NCI-H2107 treated with DMSO at 0.1 percent for 48 hours (cell line): ENCODE results near the gene CDH13.

Experiments
- DNase-seq: peaks from one replicate; lab custom pipeline; 2025; ENCODE audit not compliant: unreplicated experiment; lab: John Stamatoyannopoulos, UW

Gene CDH13

GRCh38 chr16:83102336-83102735 is 475.6 kb downstream of the CDH13 start:
- DNase-seq, result no peak

- no peak for DNase-seq
Observed at GRCh38 chr16:83105279-83106077, 478.7 kb downstream of the CDH13 start.

DNA sequence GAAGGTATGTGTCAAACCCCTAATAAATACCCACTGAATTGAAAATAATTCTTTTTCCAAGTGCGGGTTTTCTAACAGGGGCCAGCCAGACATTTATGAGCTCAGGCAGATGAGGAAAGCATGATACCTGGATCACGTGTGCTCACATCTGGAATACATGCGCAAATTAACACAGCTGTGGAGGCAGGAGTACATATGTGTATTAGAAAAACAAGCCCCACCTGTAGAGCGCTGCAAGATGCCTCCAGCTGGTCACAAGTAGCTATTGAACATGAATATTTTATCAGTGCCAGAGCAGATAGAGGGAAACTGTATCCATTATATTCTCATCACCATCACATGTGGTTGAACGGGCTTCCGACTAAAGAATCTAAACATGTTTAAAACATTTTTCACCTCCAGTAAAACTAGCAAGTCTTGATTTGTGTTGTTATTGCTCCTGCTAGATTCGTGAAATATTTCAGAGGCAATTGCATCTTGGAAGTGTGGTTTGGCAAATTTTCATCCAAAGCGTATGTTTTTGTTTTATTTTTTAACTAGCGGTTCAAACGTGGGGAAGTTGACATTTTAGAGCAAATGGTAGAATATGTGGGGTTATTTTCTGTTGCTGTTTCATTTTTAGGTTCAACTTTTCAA is 482.8 kb downstream of the CDH13 start:
- no peak for DNase-seq

DNA sequence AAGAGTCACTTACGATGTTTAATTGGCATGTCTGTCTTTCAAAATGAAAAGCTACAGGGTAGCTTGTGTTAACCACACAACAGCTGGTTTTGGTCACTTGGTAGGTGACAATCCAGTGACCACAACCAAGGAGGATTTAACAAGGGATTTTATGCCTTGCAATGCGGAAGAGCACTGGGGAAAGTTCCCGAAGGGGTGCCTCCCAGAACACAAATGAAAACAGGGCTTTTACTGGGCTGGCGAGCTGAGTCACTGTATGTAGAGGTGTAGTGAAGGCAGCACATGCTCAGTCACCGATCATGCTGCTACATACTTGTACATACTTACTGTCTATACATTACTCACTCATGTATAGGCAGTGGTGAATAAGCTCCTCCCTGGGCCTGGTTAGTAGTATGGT is 483.5 kb downstream of the CDH13 start:
- DNase-seq, result no peak

DNA sequence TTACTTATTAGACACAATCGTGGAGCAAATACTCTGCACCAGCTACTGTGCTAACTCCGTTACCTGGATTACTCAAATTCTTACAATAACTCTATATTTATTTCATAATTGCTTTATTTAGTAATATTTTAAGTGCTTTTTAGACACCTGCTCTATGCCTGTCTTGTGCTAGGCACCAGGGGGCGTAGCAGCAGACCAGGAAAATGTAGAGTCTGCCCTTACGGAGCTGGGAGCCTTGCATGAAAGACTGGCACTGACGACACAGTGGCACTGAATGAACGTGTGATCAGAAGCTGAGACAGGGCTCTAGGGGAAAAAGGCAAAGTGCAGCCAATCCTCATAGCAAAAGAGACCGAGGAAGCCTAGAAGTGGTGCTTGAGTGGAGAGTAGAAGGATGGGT is 486.5 kb downstream of the CDH13 start:
- no peak for DNase-seq

DNA sequence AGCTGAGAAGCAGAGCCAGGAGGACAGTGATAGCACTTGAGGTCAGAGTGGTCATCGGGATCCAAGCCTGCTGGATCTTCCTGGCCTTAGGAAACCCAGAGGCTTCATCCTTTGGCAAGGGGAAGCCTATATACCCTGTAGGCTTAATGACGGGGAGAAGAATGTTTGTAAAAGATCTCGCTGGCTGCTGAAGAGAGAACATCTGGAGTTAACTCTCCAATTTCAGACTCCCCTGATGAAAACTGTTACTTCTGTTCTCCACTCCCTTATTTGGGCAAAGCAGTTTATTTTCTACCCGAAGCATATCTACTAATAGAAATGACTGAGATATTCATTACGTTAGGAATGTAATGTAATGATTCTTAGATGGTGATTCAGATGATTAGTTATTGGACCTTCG is 487.0 kb downstream of the CDH13 start:
- no peak for DNase-seq

- no peak for DNase-seq
Observed at GRCh38 chr16:83115491-83116232, 488.9 kb downstream of the CDH13 start.

GRCh38 chr16:83116274-83116892 is 489.6 kb downstream of the CDH13 start:
- DNase-seq, result no peak

- DNase-seq, result no peak
Observed at GRCh38 chr16:83117810-83118209, 491.0 kb downstream of the CDH13 start.

DNA sequence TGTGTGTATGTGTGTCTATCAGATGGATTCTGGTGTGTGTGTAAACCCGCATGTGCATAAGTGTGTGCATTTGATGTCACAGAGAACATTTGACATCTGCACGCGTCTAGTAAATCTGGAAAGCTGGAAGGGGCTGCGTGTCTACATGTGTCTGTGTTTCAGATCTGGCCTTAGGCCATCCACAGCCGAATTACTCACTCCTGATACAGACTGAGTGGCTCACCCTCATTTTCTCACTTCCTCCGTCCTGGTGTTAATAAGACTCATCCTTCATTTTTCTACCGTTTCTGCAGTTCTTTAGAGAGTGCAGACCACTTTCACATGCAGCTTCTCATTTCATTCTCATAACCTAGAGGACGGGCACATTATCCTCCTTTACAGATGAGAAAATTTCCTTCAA is 491.6 kb downstream of the CDH13 start:
- no peak for DNase-seq

- no peak for DNase-seq
Observed at GRCh38 chr16:83125999-83126568, 499.3 kb downstream of the CDH13 start.

DNA sequence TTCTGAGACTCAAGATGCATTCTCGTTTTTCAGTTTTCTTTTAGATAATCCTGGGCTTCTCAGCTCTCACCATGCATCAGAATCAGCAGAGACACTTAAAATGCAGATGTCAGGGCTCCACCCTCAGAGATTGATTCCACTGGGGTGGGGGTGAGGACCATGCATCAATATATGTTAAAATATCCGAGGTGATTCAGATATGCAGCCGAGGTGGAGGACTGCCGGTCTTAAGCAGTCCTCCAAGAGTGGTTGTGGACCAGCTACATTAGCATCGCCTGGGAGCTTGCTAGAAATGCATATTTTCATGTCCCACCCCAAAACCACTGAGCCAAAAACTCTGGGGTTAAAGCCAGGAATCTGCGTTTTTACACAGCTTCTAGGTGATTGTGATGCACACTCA is 501.3 kb downstream of the CDH13 start:
- no peak for DNase-seq

DNA sequence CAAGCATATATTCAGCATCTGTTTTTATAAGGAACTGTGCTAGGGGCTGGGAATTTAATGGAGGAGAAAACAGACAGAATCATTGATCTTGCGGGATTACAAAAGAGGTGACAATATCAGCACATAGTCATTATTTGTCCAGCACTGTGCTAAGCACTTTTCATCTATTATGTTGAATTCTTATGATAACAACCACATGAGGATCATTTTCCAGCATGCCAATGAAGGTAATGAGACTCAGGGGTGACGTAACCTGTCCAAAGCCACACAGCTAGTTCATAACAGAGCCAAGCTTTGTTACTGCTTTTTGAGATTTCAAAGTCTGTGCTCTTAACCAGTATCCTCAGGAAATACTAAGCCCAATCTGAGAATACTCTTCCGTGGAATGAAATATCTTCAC is 503.3 kb downstream of the CDH13 start:
- no peak for DNase-seq

DNA sequence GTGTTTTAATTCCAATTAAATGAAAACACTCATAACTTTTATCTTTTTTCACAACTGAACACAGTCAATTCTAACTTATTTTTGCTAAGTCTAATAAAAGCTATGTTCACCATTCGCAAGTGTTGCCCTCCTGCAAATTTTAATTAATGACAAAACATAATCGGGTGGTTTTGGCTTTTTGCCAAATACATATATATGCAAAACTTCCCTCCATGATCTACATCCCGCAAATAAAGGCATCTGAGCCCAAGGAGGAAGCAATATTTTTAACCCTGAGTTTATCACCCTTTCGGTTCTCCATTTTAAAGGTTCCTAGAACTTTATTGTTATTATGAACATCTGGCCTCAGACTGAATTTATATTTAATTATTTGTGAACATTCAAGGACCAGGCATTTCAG is 507.9 kb downstream of the CDH13 start:
- no peak for DNase-seq

DNA sequence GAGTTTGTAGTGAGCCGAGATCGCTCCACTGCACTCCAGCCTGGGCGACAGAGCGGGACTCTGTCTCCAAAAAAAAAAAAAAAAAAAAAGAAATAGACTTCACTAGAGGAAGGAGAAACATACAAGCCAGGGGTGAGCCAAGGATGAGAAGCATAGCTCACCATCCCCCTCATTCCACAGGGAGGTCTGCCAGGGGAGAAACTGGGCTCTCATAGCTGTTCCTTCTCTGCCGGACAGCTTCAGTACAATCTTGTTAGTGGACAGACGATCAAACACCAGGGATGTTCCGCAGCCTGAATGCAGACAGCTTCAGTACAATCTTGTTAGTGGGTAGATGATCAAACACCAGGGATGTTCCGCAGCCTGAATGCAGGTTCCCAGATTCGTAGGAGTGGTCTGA is 509.6 kb downstream of the CDH13 start:
- no peak for DNase-seq

- no peak for DNase-seq
Observed at GRCh38 chr16:83136924-83137323, 510.2 kb downstream of the CDH13 start.

- DNase-seq, result no peak
Observed at GRCh38 chr16:83137326-83137781, 510.6 kb downstream of the CDH13 start.

GRCh38 chr16:83137894-83138293 is 511.1 kb downstream of the CDH13 start:
- no peak for DNase-seq

- no peak for DNase-seq
Observed at GRCh38 chr16:83138512-83138911, 511.7 kb downstream of the CDH13 start.

GRCh38 chr16:83138976-83139690 is 512.4 kb downstream of the CDH13 start:
- no peak for DNase-seq

DNA sequence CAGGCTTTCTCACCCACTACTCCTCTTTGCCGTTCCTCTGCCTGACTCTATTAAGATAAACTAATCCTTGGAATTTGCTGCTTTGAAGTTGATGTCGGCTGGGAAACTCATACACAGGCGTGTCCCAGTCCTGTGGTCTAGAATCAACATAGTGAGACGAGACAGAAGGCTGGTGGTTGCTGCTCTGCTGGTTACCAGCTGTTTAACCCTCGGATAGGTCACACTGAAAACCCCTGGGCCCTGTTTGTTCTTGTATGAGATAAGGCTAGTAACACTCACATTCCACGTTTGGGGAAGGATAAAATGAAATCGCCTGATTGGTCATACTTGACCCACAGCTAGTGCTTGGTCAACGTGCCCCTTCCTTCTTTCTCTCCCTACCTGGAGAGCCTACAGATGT is 517.0 kb downstream of the CDH13 start:
- DNase-seq, result no peak
